Glomerular endothelial cell (primary cell): ENCODE measurements around the gene TCOF1. TPM values are rescaled to one million over a fixed set of nuclear protein-coding genes. Genes with fewer than 3 reads are reported as not detected.
A peak's percentile ranks its signal among the peaks of the same experiment; 100 is the strongest.

Source experiments
- DNase-seq: peaks from one replicate; pipeline ENCODE4 v3.0.0-alpha.2; 2011; ENCODE audit warnings: low read depth, low spot score; ENCODE audit errors: extremely low read depth
- total RNA-seq: library from RNA; depleted of rRNA; stranded (reverse); fragments of >200 nt; gene quantifications from 2 replicates; pipeline ENCODE4 v1.2.3, GENCODE V29; 2015

The TCOF1 gene
- total RNA-seq, 1 donor from 2014 or later, result 38.2 TPM

DNA sequence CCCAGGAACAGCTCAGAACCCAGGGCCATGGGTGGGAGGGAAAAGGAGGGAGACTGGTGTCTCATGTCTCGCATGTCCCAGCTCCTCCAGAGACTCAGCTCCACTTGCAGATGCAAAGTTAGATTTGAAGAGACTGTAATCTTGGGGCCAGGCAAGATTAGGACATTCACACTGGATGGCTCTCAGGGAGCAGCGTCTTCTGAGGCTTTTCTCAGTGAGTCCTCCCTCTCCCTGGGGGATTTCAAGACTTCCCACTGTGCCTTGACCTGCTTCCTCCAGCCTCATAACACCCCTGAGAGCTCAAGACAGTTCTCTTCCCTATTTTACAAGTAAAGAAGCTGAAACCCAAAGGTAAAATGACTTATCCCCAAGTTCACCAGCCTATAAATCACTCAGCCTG is 10.5 kb upstream of the TCOF1 start:
- DNase-seq, result no peak

DNA sequence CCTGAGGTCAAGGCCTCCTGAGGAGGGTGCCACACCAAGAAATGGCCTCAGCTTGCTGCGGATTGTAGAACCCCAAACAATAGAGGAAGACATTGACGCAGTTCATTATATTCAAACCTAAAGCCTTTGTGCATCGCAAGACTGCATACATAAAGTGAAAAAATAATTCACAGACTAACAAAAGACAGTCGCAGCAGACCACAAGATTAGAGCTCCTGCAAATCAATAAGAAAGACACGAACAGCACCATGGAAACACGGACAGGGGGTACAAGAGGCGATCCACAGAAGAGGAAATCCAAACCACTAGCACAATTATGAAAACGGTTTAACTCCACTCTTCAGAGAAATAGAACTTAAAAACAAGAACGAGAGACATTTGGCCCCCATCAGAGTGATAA is 10.0 kb upstream of the TCOF1 start:
- no peak for DNase-seq

DNA sequence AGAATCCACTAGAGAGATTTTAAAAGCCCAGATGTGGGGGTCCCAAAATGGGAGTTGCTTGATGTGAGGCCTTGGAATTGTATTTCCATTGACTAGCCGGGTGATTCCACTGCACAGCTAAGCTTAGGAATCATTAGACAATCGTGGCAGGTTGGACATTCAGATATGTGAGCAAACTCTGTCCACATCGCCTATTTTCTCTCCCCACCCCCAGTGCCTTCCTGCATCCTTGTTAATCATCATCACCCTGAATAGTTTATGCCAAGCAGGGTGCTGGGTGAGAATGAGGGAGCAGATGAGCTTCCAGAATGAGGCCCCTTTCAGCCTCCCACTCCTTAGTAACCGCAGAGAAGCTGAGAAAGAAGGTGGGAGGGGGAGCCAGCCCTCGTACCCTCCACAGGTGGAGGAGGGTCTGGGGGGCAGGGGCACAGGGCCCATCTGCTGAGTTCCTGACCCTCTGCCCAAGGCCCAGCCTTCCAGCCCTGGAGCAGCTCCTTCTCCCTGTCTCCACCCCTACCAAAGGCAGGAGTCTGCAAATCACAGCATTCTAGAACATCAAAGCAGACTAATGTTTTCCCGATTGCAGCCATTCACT is 7.7 kb upstream of the TCOF1 start:
- DNase-seq, result no peak

DNA sequence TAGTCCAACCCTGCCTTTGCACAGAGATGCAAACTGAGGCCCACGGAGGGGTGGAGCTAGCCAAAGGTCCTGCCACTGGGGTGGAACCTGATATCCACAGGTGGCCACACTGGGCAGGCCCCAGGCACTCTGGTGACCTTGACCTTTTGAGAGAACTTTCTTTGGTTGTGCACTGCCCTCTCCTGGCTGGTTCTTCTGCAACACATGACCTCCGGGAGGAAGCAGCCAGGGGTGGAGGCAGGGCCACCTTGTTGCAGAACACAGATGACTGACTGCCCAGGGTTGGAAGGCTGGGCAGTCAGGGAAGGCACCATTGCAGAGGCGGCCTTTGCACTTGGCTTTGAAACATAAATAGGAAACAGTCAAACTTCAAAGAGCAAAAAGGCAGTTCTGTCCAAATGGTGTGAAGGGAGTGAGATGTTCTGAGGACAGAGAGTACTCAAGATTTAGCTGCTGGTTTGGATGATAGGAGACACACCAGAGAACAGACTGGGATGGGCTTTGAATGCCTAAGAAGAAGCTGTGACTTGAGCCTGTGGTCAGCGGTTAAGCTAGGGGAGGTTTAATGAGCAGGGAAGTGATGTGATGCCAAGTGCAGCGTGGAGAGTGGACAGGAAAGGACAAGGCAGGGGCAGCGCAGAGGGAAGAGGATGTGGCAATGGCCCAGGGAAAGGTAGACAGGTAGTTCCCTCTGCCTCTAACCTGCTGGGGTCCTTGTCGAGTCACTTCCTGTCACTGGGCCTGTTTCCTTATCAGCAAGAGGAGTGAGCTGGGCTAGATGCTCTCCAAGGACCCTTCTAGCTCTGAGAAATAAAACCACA is 6.8 kb upstream of the TCOF1 start:
- peak; percentile 22 for DNase-seq

DNA sequence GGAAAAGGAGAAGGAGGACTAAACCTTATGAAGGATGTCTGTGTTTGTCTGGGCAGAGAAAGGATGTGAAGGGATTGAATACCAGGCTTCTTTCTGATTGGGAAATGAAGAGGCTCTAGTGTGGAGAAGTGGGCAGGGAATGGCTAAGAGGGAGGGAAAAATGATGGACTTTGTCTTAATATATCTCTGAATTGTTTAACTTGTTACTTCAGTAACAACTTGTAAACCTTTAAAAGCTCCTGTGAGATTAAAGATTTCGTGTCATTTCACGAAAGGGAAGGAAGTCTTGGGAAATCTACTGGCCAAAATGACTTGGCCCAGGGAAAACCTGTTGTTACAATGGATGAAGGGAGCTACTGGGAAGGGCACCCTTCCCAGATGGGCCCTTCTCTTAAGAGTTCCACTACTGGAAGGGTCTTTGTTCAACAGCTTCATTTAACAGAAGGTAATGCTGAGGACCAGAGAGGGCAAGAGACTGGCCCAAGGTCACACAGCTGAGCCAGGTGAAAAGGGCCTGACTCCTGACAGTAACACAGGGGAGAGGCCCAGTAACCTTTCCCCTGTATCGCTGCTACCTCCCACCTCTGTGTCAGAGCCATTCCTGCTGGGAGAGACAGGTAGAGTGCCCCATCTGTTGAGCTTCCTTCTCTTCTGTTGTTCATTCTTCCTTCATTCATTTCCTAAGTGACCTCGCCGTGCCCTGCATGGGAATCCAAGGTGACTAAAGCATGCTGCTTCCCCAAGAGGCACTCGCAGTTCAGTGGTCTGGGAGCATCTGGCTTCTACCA is 5.1 kb upstream of the TCOF1 start:
- no peak for DNase-seq

DNA sequence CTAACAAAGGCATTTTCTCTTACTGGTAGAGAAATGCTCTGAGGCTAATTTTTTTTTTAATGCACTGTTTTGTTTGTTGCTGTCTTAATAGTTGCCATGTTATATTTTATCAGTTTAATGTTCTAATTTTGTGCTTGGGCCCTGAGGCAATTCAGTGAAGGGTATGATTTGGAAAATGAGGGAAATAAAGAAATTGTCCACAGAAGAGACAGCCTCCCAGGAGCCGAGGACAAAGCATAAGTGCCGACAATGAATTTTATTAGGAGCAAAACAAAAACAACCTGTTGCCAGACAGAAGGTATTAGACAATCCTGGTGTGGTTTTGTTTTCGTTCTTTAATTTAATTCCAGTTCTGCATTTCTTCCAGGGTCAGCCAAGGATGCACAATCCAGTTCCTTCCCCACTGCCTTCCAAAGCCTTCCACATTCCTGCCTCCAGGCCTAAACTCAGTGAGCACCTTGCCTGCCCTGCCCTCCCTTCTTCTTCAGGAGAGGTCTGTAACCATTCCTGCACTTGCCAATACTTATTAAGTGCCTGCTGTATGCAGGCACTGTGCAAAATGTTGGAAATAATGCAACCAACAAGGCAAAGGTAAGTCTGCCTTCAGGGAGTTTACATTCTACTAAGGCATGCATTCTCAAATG is 4.3 kb upstream of the TCOF1 start:
- no peak for DNase-seq

DNA sequence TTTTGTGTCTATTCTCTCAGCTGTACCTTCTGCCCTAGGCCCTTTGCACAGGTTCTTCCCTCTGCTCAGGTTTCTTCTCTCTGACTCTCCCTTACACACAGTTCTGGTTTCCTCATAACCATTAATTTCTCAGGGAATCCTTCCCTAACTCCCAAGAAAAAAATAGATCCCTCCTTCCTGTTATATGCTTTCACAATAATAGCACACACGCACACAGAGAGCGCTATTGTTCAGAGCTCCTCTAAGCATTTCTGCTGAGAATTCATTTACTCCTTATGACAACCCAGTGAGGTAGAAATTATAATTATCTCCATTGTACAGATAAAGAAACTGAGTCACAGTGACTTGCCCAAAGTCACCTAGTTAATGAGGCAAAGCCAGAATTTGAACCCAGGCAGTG is 1.7 kb upstream of the TCOF1 start:
- no peak for DNase-seq

DNA sequence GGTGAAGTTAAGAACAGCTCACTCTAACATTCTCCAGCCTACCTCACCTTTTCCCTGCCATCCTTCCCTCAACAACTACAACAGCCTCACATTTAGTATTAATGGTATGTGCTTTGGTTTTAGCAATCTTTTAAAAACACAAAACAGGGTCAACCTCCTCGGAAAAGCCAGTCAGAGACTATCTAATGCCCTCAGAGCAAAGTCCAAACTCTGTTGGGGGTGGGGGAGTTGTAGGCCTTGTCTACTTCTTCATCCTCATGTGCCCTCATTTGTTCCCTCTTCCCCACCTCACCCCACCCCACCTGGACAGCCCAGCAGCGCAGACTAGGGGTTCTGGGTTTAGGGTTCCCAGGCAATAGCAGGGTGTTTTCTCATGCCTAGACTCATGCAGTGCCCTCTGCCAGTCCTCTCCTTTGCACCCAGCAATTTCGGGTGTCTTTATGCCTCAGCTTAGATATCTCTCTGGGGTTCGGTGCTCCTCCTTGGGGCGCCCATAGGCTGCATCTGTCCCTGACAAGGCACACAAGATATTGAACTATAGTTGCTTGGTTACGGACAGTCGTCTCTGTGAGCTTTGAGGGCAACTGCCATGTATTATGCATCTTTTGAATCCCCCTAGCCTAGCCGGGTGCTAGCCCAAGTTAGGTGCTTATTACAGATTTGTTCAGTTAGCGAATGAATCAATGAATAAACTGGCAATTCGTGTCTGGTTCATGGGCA is 762 bp upstream of the TCOF1 start:
- no peak for DNase-seq

DNA sequence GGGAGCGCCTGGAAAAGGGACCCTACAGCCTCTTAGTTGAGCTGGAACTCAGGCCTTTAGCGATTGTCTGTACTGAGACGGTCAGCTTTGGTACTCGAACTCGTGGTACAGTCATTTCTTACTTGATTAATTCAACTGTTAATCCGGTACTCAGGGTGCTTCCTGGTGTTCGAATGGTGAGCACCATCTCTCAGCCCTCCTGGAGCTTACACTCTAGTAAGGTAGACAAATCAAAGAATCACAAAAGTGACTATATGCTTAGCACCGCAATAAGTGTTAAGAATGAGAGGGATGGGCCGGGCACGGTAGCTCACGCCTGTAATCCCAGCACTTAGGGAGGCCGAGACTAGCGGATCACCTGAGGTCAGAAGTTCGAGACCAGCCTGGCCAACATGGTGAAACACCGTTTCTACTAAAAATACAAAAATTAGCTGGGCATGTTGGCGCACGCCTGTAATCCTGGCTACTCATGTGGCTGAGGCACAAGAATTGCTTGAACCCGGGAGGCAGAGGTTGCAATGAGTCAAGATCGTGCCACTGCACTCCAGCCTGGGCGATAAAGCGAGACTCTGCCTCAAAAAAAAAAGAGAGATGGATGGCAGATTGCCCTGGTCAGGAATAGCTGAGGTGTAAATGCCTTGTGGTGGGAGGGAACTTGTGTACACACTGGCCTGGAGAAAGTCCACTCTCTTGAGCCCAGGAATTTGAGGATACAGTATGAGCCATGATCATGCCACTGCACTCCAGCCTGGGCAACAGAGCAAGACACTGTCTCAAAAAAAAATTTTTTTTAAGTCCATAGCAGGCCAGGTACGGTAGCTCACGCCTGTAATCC is 981 bp downstream of the TCOF1 start:
- no peak for DNase-seq

DNA sequence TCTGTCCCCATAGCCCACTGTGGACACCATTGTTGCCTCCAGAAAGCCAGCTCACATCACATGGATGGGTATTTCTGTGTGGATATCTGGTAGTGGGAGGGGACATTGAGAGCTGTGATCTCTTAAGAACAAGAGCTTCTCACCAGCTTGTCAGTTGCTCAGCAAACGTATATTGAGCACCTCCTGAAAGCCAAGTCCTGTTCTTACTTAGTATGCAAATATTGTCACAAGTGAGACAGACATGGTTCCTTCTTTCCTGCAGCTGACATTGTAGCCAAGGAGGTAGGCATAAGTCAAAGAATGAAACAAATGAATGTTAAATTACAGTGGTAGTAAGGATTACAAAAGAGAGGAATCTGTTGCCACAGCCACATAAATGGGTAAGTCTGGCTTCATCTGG is 3.8 kb downstream of the TCOF1 start:
- no peak for DNase-seq

DNA sequence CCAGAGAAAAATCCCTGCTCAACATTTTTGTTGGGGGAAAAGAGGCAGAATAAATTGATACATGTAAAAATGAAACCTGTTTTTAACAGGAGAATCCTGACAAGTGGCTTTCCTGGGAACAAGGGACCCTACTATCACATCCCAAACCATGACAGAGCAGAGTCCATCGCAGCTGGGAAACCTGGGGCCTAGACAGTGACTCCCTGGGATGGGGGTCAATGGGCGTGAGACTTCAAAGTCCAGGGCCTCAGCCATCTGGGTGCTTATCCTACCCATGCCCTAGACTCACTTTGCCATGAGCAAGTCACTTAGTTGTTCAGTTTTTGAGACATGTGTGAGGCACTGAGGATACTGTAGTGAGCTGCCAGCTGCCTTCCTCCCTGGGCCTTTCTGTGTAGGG is 5.7 kb downstream of the TCOF1 start:
- DNase-seq, result no peak

DNA sequence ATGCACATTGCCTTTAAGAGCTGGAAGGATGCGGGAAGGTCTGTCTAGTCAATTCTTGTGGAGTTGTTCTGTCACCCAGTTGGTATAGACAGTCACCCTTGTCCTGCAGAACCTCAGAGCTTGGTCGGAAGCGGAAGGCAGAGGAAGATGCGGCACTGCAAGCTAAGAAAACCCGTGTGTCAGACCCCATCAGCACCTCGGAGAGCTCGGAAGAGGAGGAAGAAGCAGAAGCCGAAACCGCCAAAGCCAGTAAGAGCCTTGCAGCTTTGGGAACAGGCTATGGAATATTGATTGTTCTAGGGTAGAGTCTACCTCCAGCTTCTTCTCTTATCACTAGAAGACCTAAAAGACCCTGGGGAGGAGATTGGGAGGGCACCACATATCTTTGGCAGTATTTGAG is 6.5 kb downstream of the TCOF1 start:
- DNase-seq, result no peak

DNA sequence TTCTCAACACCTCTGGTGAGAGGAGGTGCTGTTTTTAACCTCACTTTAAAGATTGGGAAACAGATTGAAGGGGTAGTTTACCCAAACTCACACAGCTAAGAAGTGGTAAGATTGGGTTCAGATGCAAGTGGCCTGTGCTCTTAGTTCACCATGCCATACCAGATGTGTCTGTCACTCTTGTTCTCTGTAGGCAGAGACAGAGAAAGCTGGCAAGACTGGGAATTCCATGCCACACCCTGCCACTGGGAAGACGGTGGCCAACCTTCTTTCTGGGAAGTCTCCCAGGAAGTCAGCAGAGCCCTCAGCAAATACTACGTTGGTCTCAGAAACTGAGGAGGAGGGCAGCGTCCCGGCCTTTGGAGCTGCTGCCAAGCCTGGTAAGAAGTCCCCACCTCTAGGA is 11.0 kb downstream of the TCOF1 start:
- no peak for DNase-seq

DNA sequence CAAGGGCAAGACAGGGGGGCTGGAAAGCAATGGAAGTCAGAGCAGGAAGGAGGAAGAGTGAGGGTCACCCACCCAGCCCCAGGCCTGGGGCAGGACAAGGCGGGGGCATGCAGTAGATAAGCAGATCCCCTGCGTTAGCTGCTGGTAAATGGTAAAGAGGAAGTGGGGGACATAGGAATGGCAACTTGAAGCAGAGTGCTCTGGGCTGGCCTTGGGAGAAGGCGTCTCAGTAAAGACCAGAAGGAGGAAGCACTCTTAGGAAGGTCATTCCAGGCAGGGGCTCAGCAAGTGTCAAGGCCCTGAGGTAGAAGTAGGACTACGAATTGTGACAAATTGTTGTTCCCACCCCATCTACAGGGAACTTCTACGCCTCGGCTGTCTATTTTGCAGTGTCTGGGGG is 15.1 kb downstream of the TCOF1 start:
- no peak for DNase-seq

DNA sequence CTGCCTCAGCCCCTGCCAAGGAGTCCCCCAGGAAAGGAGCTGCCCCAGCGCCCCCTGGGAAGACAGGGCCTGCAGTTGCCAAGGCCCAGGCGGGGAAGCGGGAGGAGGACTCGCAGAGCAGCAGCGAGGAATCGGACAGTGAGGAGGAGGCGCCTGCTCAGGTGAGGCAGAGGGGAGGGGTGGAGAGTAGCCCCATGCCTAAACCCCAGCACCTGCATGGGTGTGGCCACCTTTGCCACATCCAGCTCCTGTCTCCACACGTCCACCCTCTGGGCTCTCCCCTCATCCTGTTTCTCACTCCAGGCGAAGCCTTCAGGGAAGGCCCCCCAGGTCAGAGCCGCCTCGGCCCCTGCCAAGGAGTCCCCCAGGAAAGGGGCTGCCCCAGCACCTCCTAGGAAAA is 17.2 kb downstream of the TCOF1 start:
- no peak for DNase-seq

DNA sequence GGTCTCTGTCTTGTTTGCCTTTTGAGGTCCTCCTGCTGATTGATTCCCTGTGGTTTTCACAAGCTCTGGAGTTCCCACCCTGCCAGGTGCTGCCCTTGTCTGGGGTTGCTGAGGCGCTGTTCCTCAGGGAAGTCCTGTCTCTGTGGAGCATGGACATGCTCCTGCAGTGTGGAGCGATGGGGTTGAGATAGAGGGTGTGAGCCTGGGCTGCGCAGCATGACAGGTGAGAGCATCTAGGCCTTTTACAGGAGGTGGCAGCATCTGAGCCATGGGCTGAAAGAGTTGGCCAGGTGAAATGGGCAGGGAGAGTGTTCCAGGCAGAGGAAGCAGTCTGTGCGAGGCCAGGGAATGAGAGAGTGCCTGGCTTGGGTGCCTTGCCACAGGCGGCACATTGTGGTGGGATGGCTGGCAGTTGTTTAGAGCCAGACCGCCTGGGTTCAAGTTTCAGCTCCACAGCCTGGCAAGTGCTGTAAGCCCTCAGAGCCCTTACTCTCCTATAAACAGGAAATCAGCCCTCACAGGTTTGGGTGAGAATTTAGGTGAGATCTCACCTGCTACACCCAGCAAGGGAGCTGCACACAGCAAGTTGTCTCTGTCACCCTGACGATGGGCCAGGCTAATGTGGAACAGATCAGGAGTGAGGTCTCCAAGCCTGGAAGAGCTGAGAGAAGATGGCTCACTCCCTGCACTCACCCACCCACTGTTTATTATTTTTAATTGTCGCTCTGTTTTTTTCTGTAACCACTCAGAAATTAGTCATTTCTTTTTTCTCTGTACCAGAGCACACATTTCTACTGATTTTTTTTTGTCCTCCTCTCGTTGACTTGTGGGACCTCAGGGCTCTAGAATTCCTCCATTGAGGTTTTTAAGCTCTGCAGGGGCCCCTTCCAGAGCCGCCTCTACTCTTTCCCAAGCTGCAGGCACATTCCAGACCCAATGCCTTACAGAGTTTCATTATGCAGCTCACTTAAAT is 19.6 kb downstream of the TCOF1 start:
- DNase-seq, result no peak

DNA sequence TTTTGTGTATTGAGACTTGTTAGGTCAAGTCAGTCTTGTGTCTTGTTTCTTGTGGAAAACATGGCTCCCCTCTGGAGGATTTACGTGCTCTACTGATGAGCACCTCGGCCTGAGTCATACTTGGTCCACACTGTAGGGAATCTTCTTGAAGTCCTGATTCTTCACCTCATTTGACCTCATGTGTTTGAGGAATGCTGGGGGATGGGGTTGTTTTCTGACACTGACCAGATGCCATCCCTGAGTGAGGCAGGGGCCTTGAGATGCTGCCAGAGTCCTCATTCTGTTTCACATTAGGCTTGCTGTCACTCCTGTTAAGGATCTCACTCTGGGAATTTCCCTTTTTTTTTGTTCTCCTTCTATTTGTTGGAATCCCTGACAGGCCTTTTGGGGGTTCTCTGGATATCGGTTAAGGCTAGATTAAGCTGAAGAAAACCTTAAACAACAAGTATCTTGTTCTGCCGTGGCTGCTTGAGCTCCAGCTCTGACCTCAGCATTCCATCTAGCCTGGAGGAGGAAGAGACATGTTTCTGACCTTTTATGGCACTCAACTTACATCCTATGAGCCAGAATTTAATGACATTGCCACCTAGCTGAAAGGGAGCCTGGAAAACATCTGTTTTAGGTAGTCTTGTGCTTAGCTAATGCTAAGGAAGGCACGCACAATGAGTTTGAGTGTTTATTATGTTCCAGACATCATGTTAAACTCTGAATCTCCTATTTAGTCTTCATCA is 20.6 kb downstream of the TCOF1 start:
- DNase-seq, result no peak

DNA sequence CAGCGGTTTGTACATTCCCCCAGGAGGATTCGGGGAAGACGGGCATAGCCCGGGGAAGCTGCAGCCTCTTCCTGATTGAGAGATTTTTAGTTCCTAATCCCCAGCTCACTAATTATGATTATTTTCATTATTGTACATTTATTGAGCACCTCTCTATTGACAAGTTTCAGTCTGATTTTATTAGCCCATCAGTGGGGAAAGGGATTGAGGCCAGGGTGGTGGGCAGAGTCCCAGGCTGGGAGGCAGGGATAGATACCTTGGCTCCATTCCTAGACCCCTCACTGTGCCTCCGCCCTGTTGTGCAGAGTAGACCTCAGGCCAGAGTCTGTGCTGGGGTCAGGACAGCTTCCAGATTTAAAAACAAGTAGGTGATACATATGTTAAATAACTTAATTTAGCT is 27.2 kb downstream of the TCOF1 start:
- DNase-seq, result no peak
